ENCODE results near the gene CMPK2. TPM values are rescaled to one million over a fixed set of nuclear protein-coding genes. Genes with fewer than 3 reads are reported as not detected.

Gene CMPK2
- total and polyA plus RNA-seq, 10 of the 15 experiments (the other 5 are each of a cell fraction or from before 2014, with no cell fraction given) = 0.50 to 5.6 (median 3.2) TPM

DNA sequence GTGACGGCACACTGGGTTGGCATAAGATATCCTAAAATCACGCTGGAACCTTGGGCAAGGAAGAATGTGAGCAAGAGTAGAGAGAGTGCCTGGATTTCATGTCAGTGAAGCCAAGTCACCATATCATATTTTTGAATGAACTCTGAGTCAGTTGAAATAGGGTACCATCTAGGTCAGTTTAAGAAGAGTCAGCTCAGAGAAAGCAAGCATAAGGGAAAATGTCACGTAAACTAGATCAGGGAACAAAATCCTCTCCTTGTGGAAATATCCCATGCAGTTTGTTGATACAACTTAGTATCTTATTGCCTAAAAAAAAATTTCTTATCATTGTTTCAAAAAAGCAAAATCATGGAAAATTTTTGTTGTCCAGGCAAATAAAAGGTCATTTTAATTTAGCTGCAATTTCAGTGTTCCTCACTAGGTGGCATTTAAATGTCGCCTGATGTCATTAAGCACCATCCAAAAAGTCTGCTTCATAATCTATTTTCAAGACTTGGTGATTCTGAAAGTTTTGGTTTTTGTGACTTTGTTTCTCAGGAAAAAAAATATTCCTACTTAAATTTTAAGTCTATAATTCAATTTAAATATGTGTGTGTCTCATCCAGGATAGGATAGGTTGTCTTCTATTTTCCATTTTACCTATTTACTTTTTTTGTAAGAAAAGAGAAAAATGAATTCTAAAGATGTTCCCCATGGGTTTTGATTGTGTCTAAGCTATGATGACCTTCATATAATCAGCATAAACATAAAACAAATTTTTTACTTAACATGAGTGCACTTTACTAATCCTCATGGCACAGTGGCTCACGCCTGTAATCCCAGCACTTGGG lies 31.4 kb upstream of the CMPK2 start:
- ChIA-PET RAD21 (ENCODE audit: unreplicated experiment) (interaction anchor here (0.6 to 3.5 kb wide), 24 partner anchors 8 to 1274 kb away, joined by 3 to 40 read pairs (median 5); no protein-coding TSS in a partner anchor), CTCF (interaction anchor here (0.6 to 7.1 kb wide), 49 partner anchors 9 to 530 kb away, joined by 3 to 127 read pairs (median 5); partner anchors contain the start of genes RNF144A and RSAD2), SMC1A (ENCODE audit: uncharacterized antibody, unreplicated experiment) (interaction anchor here (0.7 to 6.0 kb wide), 38 partner anchors 9 to 204 kb away, joined by 3 to 73 read pairs (median 5); partner anchors contain the start of gene RSAD2), POLR2A (no interaction called here)
- no TSS peak for BruUV-seq (replicated peaks)
- Histone ChIP-seq H3K9me3 (replicated peaks; ENCODE audit: control insufficient read depth, insufficient read depth, low read length) (no peaks in the 10 kb centered on the region), H3K27me3 (replicated peaks in 1 of 2; ENCODE audit: control insufficient read depth in 2 of 2, insufficient read depth in 2 of 2, low read length in 1 of 2) (no peaks in the 10 kb centered on the region), H3K27ac (ENCODE audit: control insufficient read depth, insufficient read depth) (no peak overlapping the region), H3K79me2 (ENCODE audit: control insufficient read depth, insufficient read depth, low read length) (no peaks in the 10 kb centered on the region), H3K4me3 (no peak overlapping the region), H2AFZ (ENCODE audit: control insufficient read depth, low read depth, low read length) (no peak overlapping the region), H3K4me1 (ENCODE audit: control insufficient read depth, insufficient read depth, low read length) (no peaks in the 10 kb centered on the region), H3K36me3 (ENCODE audit: control insufficient read depth in 2 of 2, insufficient read depth in 2 of 2, low read length in 1 of 2) (no peaks in the 10 kb centered on the region), H3K9ac (ENCODE audit: control insufficient read depth, insufficient read depth, low read length) (no peak overlapping the region), H4K20me1 (ENCODE audit: control insufficient read depth, insufficient read depth) (no peaks in the 10 kb centered on the region), H3K4me2 (ENCODE audit: control insufficient read depth, insufficient read depth) (no peak overlapping the region)
- FAIRE-seq (no peak), DNase-seq (ENCODE audit: low read depth, low spot score) (no peak), ATAC-seq (peak; percentile 64)
- WGBS (ENCODE audit: insufficient coverage, insufficient replicate concordance, low lambda C conversion rate, missing lambda C conversion rate) = 78% methylated on average over 5 of the region's 5 CpGs
- intact Hi-C loops (cut with micrococcal nuclease; ENCODE audit: unreplicated experiment) (loop anchor here (1.0 to 5.0 kb wide), 5 partner anchors 20 to 187 kb away; partner anchors contain the start of gene RNF144A), in situ Hi-C loops (cut with MboI) (no loop called here)
- TF ChIP-seq CBX5 (IDR thresholded peaks at IDR 0.05; ENCODE audit: low read depth) (no peak), RAD21 (IDR thresholded peaks at IDR 0.05; ENCODE audit: insufficient read depth, low read depth, low read length) (peak; percentile 89), ZZZ3 (IDR thresholded peaks at IDR 0.05; ENCODE audit: control insufficient read depth, insufficient read length, low read depth) (no peak), RUNX3 (IDR thresholded peaks at IDR 0.05; ENCODE audit: low read length) (no peak), SMC3 (IDR thresholded peaks at IDR 0.05; ENCODE audit: borderline replicate concordance, low read length) (peak; percentile 94), NR2F1 (conservative IDR thresholded peaks at IDR 0.05) (no peak)
- TF ChIP-seq, protein P1, sequence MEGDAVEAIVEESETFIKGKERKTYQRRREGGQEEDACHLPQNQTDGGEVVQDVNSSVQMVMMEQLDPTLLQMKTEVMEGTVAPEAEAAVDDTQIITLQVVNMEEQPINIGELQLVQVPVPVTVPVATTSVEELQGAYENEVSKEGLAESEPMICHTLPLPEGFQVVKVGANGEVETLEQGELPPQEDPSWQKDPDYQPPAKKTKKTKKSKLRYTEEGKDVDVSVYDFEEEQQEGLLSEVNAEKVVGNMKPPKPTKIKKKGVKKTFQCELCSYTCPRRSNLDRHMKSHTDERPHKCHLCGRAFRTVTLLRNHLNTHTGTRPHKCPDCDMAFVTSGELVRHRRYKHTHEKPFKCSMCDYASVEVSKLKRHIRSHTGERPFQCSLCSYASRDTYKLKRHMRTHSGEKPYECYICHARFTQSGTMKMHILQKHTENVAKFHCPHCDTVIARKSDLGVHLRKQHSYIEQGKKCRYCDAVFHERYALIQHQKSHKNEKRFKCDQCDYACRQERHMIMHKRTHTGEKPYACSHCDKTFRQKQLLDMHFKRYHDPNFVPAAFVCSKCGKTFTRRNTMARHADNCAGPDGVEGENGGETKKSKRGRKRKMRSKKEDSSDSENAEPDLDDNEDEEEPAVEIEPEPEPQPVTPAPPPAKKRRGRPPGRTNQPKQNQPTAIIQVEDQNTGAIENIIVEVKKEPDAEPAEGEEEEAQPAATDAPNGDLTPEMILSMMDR (IDR thresholded peaks at IDR 0.05 in 2 of 3, conservative IDR thresholded peaks at IDR 0.05 in 1 of 3; ENCODE audit: control insufficient read depth in 2 of 3, extremely low read depth in 1 of 3, insufficient read depth in 1 of 3, low read depth in 3 of 3, low read length in 3 of 3) = peak; percentile 50 to 81 (median 68); a peak in 5 of 6 replicates
- TF ChIP-seq, protein P2, sequence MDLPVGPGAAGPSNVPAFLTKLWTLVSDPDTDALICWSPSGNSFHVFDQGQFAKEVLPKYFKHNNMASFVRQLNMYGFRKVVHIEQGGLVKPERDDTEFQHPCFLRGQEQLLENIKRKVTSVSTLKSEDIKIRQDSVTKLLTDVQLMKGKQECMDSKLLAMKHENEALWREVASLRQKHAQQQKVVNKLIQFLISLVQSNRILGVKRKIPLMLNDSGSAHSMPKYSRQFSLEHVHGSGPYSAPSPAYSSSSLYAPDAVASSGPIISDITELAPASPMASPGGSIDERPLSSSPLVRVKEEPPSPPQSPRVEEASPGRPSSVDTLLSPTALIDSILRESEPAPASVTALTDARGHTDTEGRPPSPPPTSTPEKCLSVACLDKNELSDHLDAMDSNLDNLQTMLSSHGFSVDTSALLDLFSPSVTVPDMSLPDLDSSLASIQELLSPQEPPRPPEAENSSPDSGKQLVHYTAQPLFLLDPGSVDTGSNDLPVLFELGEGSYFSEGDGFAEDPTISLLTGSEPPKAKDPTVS (IDR thresholded peaks at IDR 0.05; ENCODE audit: low read depth, low read length) = no peak

Data from GM12878 (cell line).